Tibial nerve (tissue), 4 donors: ENCODE data around the gene SYNM. TPM values are rescaled to one million over a fixed set of nuclear protein-coding genes. Genes with fewer than 3 reads are reported as not detected.

Source experiments
- DNase-seq, 2 donors: peaks; one replicate each; pipeline ENCODE4 v3.0.0-alpha.2; 2019; ENCODE audit warnings: low spot score in 2 of 2
- H3K27ac ChIP-seq, 4 donors: fragments of 200-600 bp; sonication (generic) in 3 of 4; one replicate each; pipeline ENCODE4 v1.5.1; 2017 to 2019; ENCODE audit warnings: mild to moderate bottlenecking in 1 of 4
- H3K27me3 ChIP-seq, 2 donors: fragments of 200-600 bp; sonication (generic) in 1 of 2; one replicate each; pipeline versions ENCODE4 v1.5.1 to v1.6.0; 2017 to 2019
- H3K36me3 ChIP-seq, 3 donors: fragments of 200-600 bp; sonication (generic); one replicate each; pipeline ENCODE4 v1.5.1; 2018 to 2019
- H3K4me1 ChIP-seq, 4 donors: fragments of 200-600 bp; sonication (generic) in 3 of 4; one replicate each; pipeline ENCODE4 v1.5.1; 2017 to 2019
- H3K4me3 ChIP-seq, 4 donors: fragments of 200-600 bp; sonication (generic) in 3 of 4; one replicate each; pipeline ENCODE4 v1.5.1; 2017 to 2019; ENCODE audit warnings: mild to moderate bottlenecking in 1 of 4, moderate library complexity in 1 of 4
- H3K9me3 ChIP-seq, 4 donors: fragments of 200-600 bp; sonication (generic) in 3 of 4; one replicate each; pipeline ENCODE4 v1.5.1; 2017 to 2019
- EP300 ChIP-seq, 2 donors: sonication (generic); formaldehyde crosslinking; IDR thresholded peaks; one replicate each; pipeline ENCODE4 v1.6.1; 2017; ENCODE audit warnings: antibody characterized with exemption in 2 of 2, mild to moderate bottlenecking in 1 of 2
- POLR2A ChIP-seq, 2 donors: fragments of 450-650 bp; IDR thresholded peaks; one replicate each; pipeline ENCODE4 v1.6.1; 2017; ENCODE audit warnings: antibody characterized with exemption in 2 of 2, mild to moderate bottlenecking in 2 of 2, moderate library complexity in 2 of 2
- WGBS, 2 donors: methylation state at CpG; one replicate each; pipeline ENCODE4 v1.1.5; 2018; 5-methylcytosine and 5-hydroxymethylcytosine counted together
- total RNA-seq, 4 donors: library from RNA; depleted of rRNA; stranded (reverse); fragments of >200 nt; gene quantifications; one replicate each; pipeline ENCODE4 v1.1.0, GENCODE V29; 2016
- TF ChIP-seq, protein P1 (sequence below), 5 experiments: fragments of 200-600 bp in 3 of 5; fragments of 450-650 bp in 2 of 5; sonication (generic) in 3 of 5; IDR thresholded peaks; one replicate each; pipeline ENCODE4 v1.5.1; 2016 to 2019; ENCODE audit warnings: antibody characterized with exemption in 5 of 5, mild to moderate bottlenecking in 3 of 5, moderate library complexity in 2 of 5

SYNM gene
- total RNA-seq, 4 donors from 2014 or later: 26.4 to 47.0 (median 29.6) TPM

GRCh38 chr15:99146661-99147060 is 41.8 kb downstream of the SYNM start:
- DNase-seq: no peak
- no peaks in the 10 kb centered on the region for H3K27me3 ChIP-seq
- TF ChIP-seq, protein P1, sequence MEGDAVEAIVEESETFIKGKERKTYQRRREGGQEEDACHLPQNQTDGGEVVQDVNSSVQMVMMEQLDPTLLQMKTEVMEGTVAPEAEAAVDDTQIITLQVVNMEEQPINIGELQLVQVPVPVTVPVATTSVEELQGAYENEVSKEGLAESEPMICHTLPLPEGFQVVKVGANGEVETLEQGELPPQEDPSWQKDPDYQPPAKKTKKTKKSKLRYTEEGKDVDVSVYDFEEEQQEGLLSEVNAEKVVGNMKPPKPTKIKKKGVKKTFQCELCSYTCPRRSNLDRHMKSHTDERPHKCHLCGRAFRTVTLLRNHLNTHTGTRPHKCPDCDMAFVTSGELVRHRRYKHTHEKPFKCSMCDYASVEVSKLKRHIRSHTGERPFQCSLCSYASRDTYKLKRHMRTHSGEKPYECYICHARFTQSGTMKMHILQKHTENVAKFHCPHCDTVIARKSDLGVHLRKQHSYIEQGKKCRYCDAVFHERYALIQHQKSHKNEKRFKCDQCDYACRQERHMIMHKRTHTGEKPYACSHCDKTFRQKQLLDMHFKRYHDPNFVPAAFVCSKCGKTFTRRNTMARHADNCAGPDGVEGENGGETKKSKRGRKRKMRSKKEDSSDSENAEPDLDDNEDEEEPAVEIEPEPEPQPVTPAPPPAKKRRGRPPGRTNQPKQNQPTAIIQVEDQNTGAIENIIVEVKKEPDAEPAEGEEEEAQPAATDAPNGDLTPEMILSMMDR (IDR thresholded peaks at IDR 0.05): no peak
- TF ChIP-seq POLR2A (IDR thresholded peaks at IDR 0.05) (no peak), EP300 (IDR thresholded peaks at IDR 0.05) (no peak)
- H3K36me3 ChIP-seq: peaks cover 0 to 50% (median 0%) of the 10 kb centered on the region in 3 donors
- no peak overlapping the region for H3K4me3 ChIP-seq
- H3K9me3 ChIP-seq: no peaks in the 10 kb centered on the region
- 98% methylated on average over 5 of the region's 5 CpGs for WGBS, 2 donors
- no peak overlapping the region for H3K27ac ChIP-seq
- peaks cover 0 to 18% (median 9%) of the 10 kb centered on the region in 4 donors for H3K4me1 ChIP-seq

DNA sequence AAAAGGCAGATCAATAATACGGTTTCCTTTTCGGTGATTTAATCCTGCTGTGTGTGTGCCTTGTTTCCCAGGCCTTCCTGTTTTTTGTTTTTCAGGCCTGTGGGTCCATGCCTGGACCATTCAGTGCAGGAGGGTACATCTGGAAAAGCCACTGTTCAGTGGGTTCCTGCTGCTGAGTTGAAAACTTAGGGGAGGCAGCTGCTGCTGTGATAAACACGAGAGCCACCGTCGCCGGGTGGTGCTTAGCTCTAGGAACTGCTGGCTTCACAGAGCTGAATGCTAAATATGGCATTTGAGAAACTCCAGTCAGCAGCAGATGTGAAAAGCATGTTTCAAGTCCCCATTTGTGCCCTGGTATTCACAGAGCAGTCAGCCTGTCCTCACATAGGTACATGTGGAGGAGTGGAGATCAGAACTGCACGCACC is 44.0 kb downstream of the SYNM start:
- H3K4me1 ChIP-seq: peaks cover 0 to 7% (median 3%) of the 10 kb centered on the region in 4 donors
- no peak for DNase-seq
- H3K36me3 ChIP-seq: peaks cover 0 to 57% (median 0%) of the 10 kb centered on the region in 3 donors
- no peak overlapping the region for H3K27ac ChIP-seq
- no peak overlapping the region for H3K4me3 ChIP-seq
- 50 to 69% methylated on average over 7 of the region's 7 CpGs for WGBS, 2 donors
- H3K9me3 ChIP-seq: no peaks in the 10 kb centered on the region
- no peaks in the 10 kb centered on the region for H3K27me3 ChIP-seq
- TF ChIP-seq EP300 (IDR thresholded peaks at IDR 0.05): no peak
- TF ChIP-seq POLR2A (IDR thresholded peaks at IDR 0.05): no peak
- TF ChIP-seq, protein P1 (IDR thresholded peaks at IDR 0.05): no peak

GRCh38 chr15:99149366-99149765 is 44.5 kb downstream of the SYNM start:
- Histone ChIP-seq H3K27ac (no peak overlapping the region), H3K4me3 (no peak overlapping the region), H3K36me3 (peaks cover 0 to 62% (median 0%) of the 10 kb centered on the region in 3 donors), H3K27me3 (no peaks in the 10 kb centered on the region), H3K4me1 (peaks cover 0 to 2% (median under 1%) of the 10 kb centered on the region in 4 donors), H3K9me3 (no peaks in the 10 kb centered on the region)
- no peak for DNase-seq
- TF ChIP-seq EP300 (IDR thresholded peaks at IDR 0.05): no peak
- TF ChIP-seq POLR2A (IDR thresholded peaks at IDR 0.05): no peak
- TF ChIP-seq, protein P1 (IDR thresholded peaks at IDR 0.05): no peak
- WGBS, 2 donors: 87 to 90% methylated on average over 3 of the region's 4 CpGs

DNA sequence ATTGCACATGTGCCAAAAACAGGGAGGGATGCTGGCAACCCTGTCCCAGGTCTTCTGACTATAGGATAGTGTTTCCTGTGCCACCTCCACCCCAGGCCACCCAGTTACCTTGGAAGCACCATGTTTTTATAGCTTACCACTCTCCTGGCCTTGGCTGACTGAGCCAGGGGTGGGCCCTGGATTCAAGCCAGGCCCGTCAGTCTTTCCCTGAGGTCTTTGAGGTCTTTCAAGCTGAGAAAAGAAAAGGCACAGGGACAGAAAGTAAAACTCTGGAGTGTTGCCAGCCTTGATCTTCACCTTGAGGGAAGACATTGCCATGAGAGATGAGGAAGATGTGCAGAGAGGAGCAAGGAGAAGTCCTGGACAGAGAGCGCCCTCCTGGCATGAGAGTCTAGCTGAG is 46.3 kb downstream of the SYNM start:
- WGBS, 2 donors: 76 to 81% methylated on average over 2 of the region's 2 CpGs

GRCh38 chr15:99153026-99153535 is 48.2 kb downstream of the SYNM start:
- no peaks in the 10 kb centered on the region for H3K4me1 ChIP-seq
- 88 to 95% methylated on average over 6 of the region's 6 CpGs for WGBS, 2 donors
- no peak overlapping the region for H3K27ac ChIP-seq
- no peaks in the 10 kb centered on the region for H3K9me3 ChIP-seq
- DNase-seq: no peak
- TF ChIP-seq, protein P1 (IDR thresholded peaks at IDR 0.05): no peak
- TF ChIP-seq POLR2A (IDR thresholded peaks at IDR 0.05): no peak
- TF ChIP-seq EP300 (IDR thresholded peaks at IDR 0.05): no peak
- H3K27me3 ChIP-seq: no peaks in the 10 kb centered on the region
- no peak overlapping the region for H3K4me3 ChIP-seq
- peaks cover 0 to 61% (median 0%) of the 10 kb centered on the region in 3 donors for H3K36me3 ChIP-seq

More for the DNA sequence above, 46.3 kb downstream of the SYNM start:
- H3K27ac ChIP-seq: no peak overlapping the region
- H3K9me3 ChIP-seq: no peaks in the 10 kb centered on the region
- H3K4me1 ChIP-seq: no peaks in the 10 kb centered on the region
- H3K27me3 ChIP-seq: no peaks in the 10 kb centered on the region
- no peak for TF ChIP-seq EP300 (IDR thresholded peaks at IDR 0.05)
- TF ChIP-seq POLR2A (IDR thresholded peaks at IDR 0.05): no peak
- TF ChIP-seq, protein P1 (IDR thresholded peaks at IDR 0.05): no peak
- no peak overlapping the region for H3K4me3 ChIP-seq
- H3K36me3 ChIP-seq: peaks cover 0 to 65% (median 0%) of the 10 kb centered on the region in 3 donors
- no peak for DNase-seq
